Measurements from ENCODE around the gene FILIP1L.

- TF ChIP-seq CTCF (IDR thresholded peaks at IDR 0.05 in 4 of 5, conservative IDR thresholded peaks at IDR 0.05 in 1 of 5) (no peak), POLR2A (IDR thresholded peaks at IDR 0.05) (no peak)
Measured at GRCh38 chr3:99877031-99877579, 237.2 kb downstream of the FILIP1L start.
